ENCODE results near the gene ACSL3.
"Not testable (repeated sequence)": the region's sequence is repeated elsewhere in the genome, so short reads cannot be mapped to it uniquely, and the experiment has no call there.

Gene ACSL3

DNA sequence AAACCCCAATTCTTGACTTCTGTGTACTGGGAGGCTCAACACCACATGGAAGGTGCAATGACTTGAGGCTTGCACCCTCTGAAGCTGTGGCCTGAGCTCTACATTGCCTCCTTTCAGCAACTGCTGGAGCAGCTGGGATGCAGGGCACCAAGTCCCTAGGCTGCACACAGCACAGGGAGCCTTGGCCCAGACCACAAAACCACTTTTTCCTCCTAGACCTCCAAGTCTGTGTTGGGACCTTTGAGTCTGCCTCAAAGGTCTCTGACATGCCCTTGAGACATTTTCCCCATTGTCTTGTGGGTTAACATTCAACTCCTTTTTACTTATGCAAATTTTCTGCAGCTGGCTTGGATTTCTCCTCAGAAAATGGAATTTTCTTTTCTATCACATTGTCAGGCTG is 128.6 kb downstream of the ACSL3 start:
- DNase-seq (ENCODE audit: low read depth) = no peak
- TF ChIP-seq, protein P1, sequence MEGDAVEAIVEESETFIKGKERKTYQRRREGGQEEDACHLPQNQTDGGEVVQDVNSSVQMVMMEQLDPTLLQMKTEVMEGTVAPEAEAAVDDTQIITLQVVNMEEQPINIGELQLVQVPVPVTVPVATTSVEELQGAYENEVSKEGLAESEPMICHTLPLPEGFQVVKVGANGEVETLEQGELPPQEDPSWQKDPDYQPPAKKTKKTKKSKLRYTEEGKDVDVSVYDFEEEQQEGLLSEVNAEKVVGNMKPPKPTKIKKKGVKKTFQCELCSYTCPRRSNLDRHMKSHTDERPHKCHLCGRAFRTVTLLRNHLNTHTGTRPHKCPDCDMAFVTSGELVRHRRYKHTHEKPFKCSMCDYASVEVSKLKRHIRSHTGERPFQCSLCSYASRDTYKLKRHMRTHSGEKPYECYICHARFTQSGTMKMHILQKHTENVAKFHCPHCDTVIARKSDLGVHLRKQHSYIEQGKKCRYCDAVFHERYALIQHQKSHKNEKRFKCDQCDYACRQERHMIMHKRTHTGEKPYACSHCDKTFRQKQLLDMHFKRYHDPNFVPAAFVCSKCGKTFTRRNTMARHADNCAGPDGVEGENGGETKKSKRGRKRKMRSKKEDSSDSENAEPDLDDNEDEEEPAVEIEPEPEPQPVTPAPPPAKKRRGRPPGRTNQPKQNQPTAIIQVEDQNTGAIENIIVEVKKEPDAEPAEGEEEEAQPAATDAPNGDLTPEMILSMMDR (IDR thresholded peaks at IDR 0.05; ENCODE audit: control insufficient read depth, insufficient read depth, low read depth, low read length, missing control alignments) = no peak
- no peak overlapping the region for H3K4me3 ChIP-seq (ENCODE audit: control insufficient read depth, low read depth, low read length)

DNA sequence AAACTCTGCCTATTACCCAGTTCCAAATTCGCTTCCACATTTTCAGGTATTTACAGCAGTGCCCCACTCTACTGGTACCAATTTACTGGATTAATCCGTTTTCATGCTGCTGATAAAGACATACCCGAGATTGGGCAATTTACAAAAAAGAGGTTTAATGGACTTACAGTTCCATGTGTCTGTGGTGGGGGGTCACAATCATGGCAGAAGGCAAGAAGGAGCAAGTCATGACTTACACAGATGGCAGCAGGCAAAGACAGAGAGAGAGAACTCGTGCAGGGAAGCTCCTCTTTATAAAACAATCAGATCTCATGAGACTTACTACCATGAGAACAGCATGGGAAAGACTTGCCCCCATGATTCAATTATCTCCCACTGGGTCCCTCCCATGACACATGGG is 129.4 kb downstream of the ACSL3 start:
- H3K4me3 ChIP-seq (ENCODE audit: control insufficient read depth, low read depth, low read length); DNase-seq (ENCODE audit: low read depth): not testable (repeated sequence)

DNA sequence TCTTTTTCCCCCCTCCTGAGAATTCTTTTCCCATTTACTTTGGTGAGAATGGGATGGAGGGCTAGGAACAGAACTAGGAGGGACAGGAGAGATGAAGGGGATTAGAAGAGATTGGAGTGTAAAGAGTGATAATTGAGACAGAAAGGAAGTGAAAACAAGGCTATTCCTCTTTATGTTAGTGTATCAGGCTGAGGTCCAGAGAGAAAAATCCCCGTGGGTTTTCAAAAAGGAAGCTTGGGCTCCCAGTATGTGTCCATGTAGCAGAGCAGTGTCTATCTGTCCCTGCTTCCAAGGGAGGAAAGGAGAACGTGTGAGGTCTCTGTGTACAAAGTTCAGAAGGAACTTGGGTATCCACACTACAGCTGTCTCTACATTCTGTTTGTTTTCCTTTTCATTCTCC is 131.3 kb downstream of the ACSL3 start:
- TF ChIP-seq, protein P1 (IDR thresholded peaks at IDR 0.05; ENCODE audit: control insufficient read depth, insufficient read depth, low read depth, low read length, missing control alignments) = no peak

More for the DNA sequence above, 131.3 kb downstream of the ACSL3 start:
- DNase-seq (ENCODE audit: low read depth) = no peak
- no peak overlapping the region for H3K4me3 ChIP-seq (ENCODE audit: control insufficient read depth, low read depth, low read length)
